Lower leg skin (tissue), 4 donors: Measurements from ENCODE around the gene NRM. TPM values are rescaled to one million over a fixed set of nuclear protein-coding genes. Genes with fewer than 3 reads are reported as not detected.
"Not testable (repeated sequence)": the region's sequence is repeated elsewhere in the genome, so short reads cannot be mapped to it uniquely, and the experiment has no call there.

Source experiments
- DNase-seq, 2 donors: peaks; one replicate each; pipeline ENCODE4 v3.0.0-alpha.2; 2019; ENCODE audit warnings: low spot score in 2 of 2
- H3K4me3 ChIP-seq: fragments of 200-600 bp; sonication (generic); 2 replicates; pipeline ENCODE4 v1.5.1; 2017; ENCODE audit warnings: mild to moderate bottlenecking, low read depth; ENCODE audit not compliant: poor library complexity, severe bottlenecking
- CTCF ChIP-seq, 3 donors: fragments of 450-650 bp; IDR thresholded peaks; one replicate each; pipeline ENCODE4 v1.5.1; 2016; ENCODE audit warnings: antibody characterized with exemption in 3 of 3, mild to moderate bottlenecking in 3 of 3, moderate library complexity in 2 of 3
- POLR2A ChIP-seq, 2 donors: fragments of 450-650 bp; IDR thresholded peaks; one replicate each; pipeline ENCODE4 v1.6.1; 2016 to 2017; ENCODE audit warnings: antibody characterized with exemption in 2 of 2, mild to moderate bottlenecking in 1 of 2, moderate library complexity in 1 of 2
- WGBS, 2 donors: methylation state at CpG; one replicate each; pipeline ENCODE4 v1.1.5; 2018; 5-methylcytosine and 5-hydroxymethylcytosine counted together
- intact Hi-C: fragments of 100-400 bp; cut with DNase I; formaldehyde crosslinking; loops from one replicate; pipeline ENCODE4 v1.15.0; 2023; ENCODE audit warnings: low total_unique reads
- total RNA-seq, 4 donors: library from RNA; depleted of rRNA; stranded (reverse); fragments of >200 nt; gene quantifications; one replicate each; pipeline ENCODE4 v1.1.0, GENCODE V29; 2016

Gene NRM
- total RNA-seq, 4 donors from 2014 or later = 4.3 to 6.9 (median 6.1) TPM

GRCh38 chr6:30720738-30721197 lies 30.0 kb upstream of the NRM start:
- 0% methylated on average over 29 of the region's 29 CpGs for WGBS, 2 donors
- DNase-seq = peak; percentile 76 to 95
- peak overlapping the region; percentile 80 for H3K4me3 ChIP-seq
- no peak for TF ChIP-seq POLR2A (IDR thresholded peaks at IDR 0.05)
- no peak for TF ChIP-seq CTCF (IDR thresholded peaks at IDR 0.05)
- intact Hi-C loops = no loop called here

- peak within 1 kb of the TSS; percentile 80 for H3K4me3 ChIP-seq
- TF ChIP-seq CTCF (IDR thresholded peaks at IDR 0.05) = no peak
- no peak for TF ChIP-seq POLR2A (IDR thresholded peaks at IDR 0.05)
- WGBS, 2 donors = 0 to 1% methylated on average over 38 of the region's 38 CpGs
- intact Hi-C loops = no loop called here
- peak; percentile 96 to 99 for DNase-seq
Observed at GRCh38 chr6:30719791-30720737, 29.3 kb upstream of the NRM start, which contains the start of gene TUBB. Gene TUBB (plus strand): TSS chr6:30720352. CDS start chr6:30720507, 155 bp downstream.

- TF ChIP-seq CTCF (IDR thresholded peaks at IDR 0.05) (no peak), POLR2A (IDR thresholded peaks at IDR 0.05) (no peak)
- WGBS, 2 donors = 21 to 22% methylated on average over 8 of the region's 8 CpGs
Observed at GRCh38 chr6:30719356-30719755, 28.6 kb upstream of the NRM start.

GRCh38 chr6:30717845-30718720 lies 27.3 kb upstream of the NRM start:
- DNase-seq, intact Hi-C loops, H3K4me3 ChIP-seq: not testable (repeated sequence)
- WGBS, 2 donors = 75 to 76% methylated on average over 37 of the region's 37 CpGs

More at GRCh38 chr6:30719356-30719755, 28.6 kb upstream of the NRM start:
- DNase-seq = no peak
- intact Hi-C loops = no loop called here
- no peak overlapping the region for H3K4me3 ChIP-seq

- WGBS, 2 donors = 0 to 1% methylated on average over 31 to 42 of the region's 48 CpGs
- intact Hi-C loops = no loop called here
- DNase-seq = peak; percentile 100
- peak within 1 kb of the TSS; percentile 50 for H3K4me3 ChIP-seq
- TF ChIP-seq CTCF (IDR thresholded peaks at IDR 0.05) = peak in 1 of 3 donors; percentile 83
- no peak for TF ChIP-seq POLR2A (IDR thresholded peaks at IDR 0.05)
Observed at GRCh38 chr6:30717129-30717844, 26.5 kb upstream of the NRM start, which contains the start of gene MDC1. Gene MDC1 (minus strand): TSS chr6:30717281. CDS start chr6:30715175, 2,106 bp downstream.
